ENCODE results near the gene MKNK1.

Gene MKNK1

DNA sequence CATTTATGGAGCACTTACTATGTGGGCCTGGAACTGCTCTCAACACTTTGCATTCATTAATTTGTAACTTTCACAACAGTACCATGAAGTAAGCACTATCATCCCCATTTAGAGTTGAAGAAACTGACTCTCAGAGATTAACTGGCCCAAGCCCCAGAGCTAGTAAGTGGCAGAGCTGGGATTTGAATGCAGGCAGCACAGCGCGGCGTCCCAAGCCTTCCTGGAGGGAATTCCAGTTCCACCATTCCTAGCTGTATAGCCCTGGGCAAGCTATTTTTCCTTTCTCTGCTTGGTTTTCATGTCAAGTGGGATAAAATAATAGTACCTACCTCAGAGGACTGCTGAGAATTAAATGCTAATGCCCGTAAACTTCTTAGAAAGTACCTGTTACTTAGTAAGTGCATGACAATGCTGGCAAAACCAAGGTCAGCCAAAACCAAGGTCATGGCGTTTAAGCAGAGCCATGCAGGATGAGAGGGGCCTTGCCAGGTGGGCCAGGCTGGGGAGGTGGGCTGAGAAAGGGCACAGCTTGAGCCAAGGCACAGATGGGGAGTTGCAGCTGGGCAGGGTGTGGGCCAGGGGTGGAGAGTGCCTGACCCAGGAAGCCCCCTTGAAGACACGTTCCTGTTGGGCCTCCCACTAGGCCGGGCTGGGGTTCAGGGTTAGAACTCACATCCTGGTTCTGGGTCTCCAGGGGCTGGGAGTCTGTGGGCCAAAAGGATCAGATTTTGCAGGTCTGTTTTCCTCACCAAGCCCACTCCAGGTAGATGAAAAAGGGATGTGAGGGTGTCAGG, 48.0 kb downstream of the MKNK1 start:
- TF ChIP-seq, protein P1, sequence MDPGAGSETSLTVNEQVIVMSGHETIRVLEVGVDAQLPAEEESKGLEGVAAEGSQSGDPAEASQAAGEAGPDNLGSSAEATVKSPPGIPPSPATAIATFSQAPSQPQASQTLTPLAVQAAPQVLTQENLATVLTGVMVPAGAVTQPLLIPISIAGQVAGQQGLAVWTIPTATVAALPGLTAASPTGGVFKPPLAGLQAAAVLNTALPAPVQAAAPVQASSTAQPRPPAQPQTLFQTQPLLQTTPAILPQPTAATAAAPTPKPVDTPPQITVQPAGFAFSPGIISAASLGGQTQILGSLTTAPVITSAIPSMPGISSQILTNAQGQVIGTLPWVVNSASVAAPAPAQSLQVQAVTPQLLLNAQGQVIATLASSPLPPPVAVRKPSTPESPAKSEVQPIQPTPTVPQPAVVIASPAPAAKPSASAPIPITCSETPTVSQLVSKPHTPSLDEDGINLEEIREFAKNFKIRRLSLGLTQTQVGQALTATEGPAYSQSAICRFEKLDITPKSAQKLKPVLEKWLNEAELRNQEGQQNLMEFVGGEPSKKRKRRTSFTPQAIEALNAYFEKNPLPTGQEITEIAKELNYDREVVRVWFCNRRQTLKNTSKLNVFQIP (CRISPR knock-in tag; IDR thresholded peaks at IDR 0.05; ENCODE audit: borderline replicate concordance, low read depth), result no peak
- no peak for TF ChIP-seq OSR1 (CRISPR knock-in tag; IDR thresholded peaks at IDR 0.05)
- ATAC-seq, result no peak

DNA sequence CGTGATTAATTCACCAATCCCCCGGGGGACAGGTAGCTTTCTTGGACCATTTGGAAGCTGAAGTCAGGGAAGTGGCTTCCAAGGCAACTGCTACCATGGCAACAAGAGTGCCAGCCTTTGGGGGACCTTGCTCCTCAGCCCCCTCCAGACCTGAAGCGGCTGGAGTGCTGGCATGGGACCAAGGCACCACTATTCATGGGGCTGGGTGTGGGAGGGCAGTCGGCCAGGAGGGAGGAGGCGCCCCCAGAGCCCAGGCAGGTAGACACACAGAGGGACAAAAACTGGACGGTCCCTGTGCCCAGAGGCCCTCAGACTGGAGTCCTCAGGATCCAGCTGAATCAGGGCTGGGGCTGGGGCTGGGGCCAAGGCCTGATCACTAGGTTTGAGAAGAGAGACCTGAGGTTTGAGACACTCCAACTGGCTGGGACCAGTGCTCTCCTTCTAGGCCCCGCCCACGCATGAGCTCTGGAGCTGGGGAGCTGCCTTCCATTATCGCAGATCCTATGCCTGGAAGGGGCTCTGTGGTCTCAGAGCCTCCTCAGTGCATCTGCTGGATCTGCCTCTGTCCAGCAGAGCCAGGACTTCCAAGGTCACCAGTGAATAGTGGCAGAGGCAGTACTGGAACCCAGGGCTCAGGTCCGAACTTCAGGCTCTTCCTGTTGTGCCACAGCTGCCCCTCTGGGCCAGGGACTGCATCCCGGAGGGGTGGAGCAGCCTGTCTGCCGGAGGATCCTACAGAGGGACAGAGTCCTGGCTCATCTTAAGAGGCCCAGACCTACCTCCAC, 49.3 kb downstream of the MKNK1 start:
- no peak for TF ChIP-seq ZFP3 (CRISPR knock-in tag; IDR thresholded peaks at IDR 0.05)
- no peak for TF ChIP-seq ARNTL (CRISPR knock-in tag; IDR thresholded peaks at IDR 0.05; ENCODE audit: borderline replicate concordance, low read depth)
- TF ChIP-seq, protein P2, sequence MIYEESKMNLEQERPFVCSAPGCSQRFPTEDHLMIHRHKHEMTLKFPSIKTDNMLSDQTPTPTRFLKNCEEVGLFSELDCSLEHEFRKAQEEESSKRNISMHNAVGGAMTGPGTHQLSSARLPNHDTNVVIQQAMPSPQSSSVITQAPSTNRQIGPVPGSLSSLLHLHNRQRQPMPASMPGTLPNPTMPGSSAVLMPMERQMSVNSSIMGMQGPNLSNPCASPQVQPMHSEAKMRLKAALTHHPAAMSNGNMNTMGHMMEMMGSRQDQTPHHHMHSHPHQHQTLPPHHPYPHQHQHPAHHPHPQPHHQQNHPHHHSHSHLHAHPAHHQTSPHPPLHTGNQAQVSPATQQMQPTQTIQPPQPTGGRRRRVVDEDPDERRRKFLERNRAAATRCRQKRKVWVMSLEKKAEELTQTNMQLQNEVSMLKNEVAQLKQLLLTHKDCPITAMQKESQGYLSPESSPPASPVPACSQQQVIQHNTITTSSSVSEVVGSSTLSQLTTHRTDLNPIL (CRISPR knock-in tag; IDR thresholded peaks at IDR 0.05; ENCODE audit: low read depth), result no peak
- no peak for TF ChIP-seq ZNF8 (CRISPR knock-in tag; IDR thresholded peaks at IDR 0.05)
- no peak for TF ChIP-seq CSDC2 (CRISPR knock-in tag; IDR thresholded peaks at IDR 0.05)
- TF ChIP-seq RARB (CRISPR knock-in tag; IDR thresholded peaks at IDR 0.05), result no peak
- no peak for TF ChIP-seq TCF4 (CRISPR knock-in tag; IDR thresholded peaks at IDR 0.05; ENCODE audit: borderline replicate concordance)
- TF ChIP-seq, protein P1 (CRISPR knock-in tag; IDR thresholded peaks at IDR 0.05; ENCODE audit: borderline replicate concordance, low read depth), result no peak
- TF ChIP-seq, protein P3, sequence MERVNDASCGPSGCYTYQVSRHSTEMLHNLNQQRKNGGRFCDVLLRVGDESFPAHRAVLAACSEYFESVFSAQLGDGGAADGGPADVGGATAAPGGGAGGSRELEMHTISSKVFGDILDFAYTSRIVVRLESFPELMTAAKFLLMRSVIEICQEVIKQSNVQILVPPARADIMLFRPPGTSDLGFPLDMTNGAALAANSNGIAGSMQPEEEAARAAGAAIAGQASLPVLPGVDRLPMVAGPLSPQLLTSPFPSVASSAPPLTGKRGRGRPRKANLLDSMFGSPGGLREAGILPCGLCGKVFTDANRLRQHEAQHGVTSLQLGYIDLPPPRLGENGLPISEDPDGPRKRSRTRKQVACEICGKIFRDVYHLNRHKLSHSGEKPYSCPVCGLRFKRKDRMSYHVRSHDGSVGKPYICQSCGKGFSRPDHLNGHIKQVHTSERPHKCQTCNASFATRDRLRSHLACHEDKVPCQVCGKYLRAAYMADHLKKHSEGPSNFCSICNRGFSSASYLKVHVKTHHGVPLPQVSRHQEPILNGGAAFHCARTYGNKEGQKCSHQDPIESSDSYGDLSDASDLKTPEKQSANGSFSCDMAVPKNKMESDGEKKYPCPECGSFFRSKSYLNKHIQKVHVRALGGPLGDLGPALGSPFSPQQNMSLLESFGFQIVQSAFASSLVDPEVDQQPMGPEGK (CRISPR knock-in tag; IDR thresholded peaks at IDR 0.05; ENCODE audit: borderline replicate concordance), result no peak
- ATAC-seq, result no peak

DNA sequence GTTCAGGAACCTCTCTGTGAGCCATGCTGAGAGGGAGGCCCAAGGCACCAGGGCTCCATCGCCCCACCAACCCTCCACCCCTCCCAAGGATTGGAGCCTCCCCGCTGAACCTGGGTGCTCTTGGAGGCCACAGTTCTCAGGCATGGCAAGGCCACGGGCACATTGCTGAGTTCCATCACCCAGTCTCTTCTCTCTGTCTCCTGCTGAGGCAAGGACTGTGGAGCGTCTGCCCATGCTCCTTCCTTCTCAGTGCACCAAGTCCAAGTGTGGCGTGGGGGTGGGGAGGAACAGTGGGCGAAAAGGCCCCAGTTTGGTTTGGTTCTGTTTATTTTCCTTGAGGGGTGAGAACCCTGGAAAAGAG, 49.9 kb downstream of the MKNK1 start:
- TF ChIP-seq ARNTL (CRISPR knock-in tag; IDR thresholded peaks at IDR 0.05; ENCODE audit: borderline replicate concordance, low read depth) (no peak), ZNF8 (CRISPR knock-in tag; IDR thresholded peaks at IDR 0.05) (no peak), ESRRG (CRISPR knock-in tag; IDR thresholded peaks at IDR 0.05) (no peak), CSDC2 (CRISPR knock-in tag; IDR thresholded peaks at IDR 0.05) (no peak), ZNF565 (CRISPR knock-in tag; conservative IDR thresholded peaks at IDR 0.05; ENCODE audit: low read depth) (no peak), ZFP30 (CRISPR knock-in tag; IDR thresholded peaks at IDR 0.05) (no peak), ZC3H10 (CRISPR knock-in tag; IDR thresholded peaks at IDR 0.05) (no peak), ZNF70 (CRISPR knock-in tag; IDR thresholded peaks at IDR 0.05) (no peak), TOX (CRISPR knock-in tag; IDR thresholded peaks at IDR 0.05; ENCODE audit: borderline replicate concordance) (no peak), RARB (CRISPR knock-in tag; IDR thresholded peaks at IDR 0.05) (no peak), ZFP3 (CRISPR knock-in tag; IDR thresholded peaks at IDR 0.05) (no peak), PPARA (CRISPR knock-in tag; IDR thresholded peaks at IDR 0.05; ENCODE audit: borderline replicate concordance) (no peak), OSR1 (CRISPR knock-in tag; IDR thresholded peaks at IDR 0.05) (no peak), BACH2 (CRISPR knock-in tag; IDR thresholded peaks at IDR 0.05; ENCODE audit: borderline replicate concordance) (no peak), SNAI2 (CRISPR knock-in tag; IDR thresholded peaks at IDR 0.05) (no peak), TCF4 (CRISPR knock-in tag; IDR thresholded peaks at IDR 0.05; ENCODE audit: borderline replicate concordance) (no peak)
- TF ChIP-seq, protein P1 (CRISPR knock-in tag; IDR thresholded peaks at IDR 0.05; ENCODE audit: borderline replicate concordance, low read depth), result no peak
- TF ChIP-seq, protein P2 (CRISPR knock-in tag; IDR thresholded peaks at IDR 0.05; ENCODE audit: low read depth), result no peak
- TF ChIP-seq, protein P4, sequence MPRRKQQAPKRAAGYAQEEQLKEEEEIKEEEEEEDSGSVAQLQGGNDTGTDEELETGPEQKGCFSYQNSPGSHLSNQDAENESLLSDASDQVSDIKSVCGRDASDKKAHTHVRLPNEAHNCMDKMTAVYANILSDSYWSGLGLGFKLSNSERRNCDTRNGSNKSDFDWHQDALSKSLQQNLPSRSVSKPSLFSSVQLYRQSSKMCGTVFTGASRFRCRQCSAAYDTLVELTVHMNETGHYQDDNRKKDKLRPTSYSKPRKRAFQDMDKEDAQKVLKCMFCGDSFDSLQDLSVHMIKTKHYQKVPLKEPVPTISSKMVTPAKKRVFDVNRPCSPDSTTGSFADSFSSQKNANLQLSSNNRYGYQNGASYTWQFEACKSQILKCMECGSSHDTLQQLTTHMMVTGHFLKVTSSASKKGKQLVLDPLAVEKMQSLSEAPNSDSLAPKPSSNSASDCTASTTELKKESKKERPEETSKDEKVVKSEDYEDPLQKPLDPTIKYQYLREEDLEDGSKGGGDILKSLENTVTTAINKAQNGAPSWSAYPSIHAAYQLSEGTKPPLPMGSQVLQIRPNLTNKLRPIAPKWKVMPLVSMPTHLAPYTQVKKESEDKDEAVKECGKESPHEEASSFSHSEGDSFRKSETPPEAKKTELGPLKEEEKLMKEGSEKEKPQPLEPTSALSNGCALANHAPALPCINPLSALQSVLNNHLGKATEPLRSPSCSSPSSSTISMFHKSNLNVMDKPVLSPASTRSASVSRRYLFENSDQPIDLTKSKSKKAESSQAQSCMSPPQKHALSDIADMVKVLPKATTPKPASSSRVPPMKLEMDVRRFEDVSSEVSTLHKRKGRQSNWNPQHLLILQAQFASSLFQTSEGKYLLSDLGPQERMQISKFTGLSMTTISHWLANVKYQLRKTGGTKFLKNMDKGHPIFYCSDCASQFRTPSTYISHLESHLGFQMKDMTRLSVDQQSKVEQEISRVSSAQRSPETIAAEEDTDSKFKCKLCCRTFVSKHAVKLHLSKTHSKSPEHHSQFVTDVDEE (CRISPR knock-in tag; IDR thresholded peaks at IDR 0.05), result no peak
- TF ChIP-seq, protein P5, sequence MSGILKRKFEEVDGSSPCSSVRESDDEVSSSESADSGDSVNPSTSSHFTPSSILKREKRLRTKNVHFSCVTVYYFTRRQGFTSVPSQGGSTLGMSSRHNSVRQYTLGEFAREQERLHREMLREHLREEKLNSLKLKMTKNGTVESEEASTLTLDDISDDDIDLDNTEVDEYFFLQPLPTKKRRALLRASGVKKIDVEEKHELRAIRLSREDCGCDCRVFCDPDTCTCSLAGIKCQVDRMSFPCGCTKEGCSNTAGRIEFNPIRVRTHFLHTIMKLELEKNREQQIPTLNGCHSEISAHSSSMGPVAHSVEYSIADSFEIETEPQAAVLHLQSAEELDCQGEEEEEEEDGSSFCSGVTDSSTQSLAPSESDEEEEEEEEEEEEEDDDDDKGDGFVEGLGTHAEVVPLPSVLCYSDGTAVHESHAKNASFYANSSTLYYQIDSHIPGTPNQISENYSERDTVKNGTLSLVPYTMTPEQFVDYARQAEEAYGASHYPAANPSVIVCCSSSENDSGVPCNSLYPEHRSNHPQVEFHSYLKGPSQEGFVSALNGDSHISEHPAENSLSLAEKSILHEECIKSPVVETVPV (CRISPR knock-in tag; IDR thresholded peaks at IDR 0.05), result no peak
- ATAC-seq, result no peak
